HEK293 (cell line): ENCODE results near the gene PAIP1.

ENCODE experiments used
- BCL11B ChIP-seq: fragments of 450-650 bp; formaldehyde crosslinking; IDR thresholded peaks from 2 replicates; pipeline ENCODE4 v1.5.1; 2016; ENCODE audit warnings: low read depth, missing biosample characterization, missing genetic modification characterization
- HOXC10 ChIP-seq: sonication (generic); formaldehyde crosslinking; IDR thresholded peaks from 2 replicates; pipeline ENCODE4 v1.8.1; 2023; ENCODE audit warnings: mild to moderate bottlenecking, missing genetic modification reagents
- KLF10 ChIP-seq: fragments of 450-650 bp; IDR thresholded peaks from 2 replicates; pipeline ENCODE4 v1.5.1; 2018; ENCODE audit warnings: missing biosample characterization, mild to moderate bottlenecking, missing genetic modification characterization
- MZF1 ChIP-seq: fragments of 450-650 bp; formaldehyde crosslinking; IDR thresholded peaks from 2 replicates; pipeline ENCODE4 v1.5.1; 2017; ENCODE audit warnings: missing biosample characterization, missing genetic modification characterization, borderline replicate concordance
- PRDM10 ChIP-seq: fragments of 450-650 bp; formaldehyde crosslinking; IDR thresholded peaks from 2 replicates; pipeline ENCODE4 v1.5.1; 2016; ENCODE audit warnings: missing biosample characterization, missing genetic modification characterization
- PRDM2 ChIP-seq: fragments of 450-650 bp; formaldehyde crosslinking; IDR thresholded peaks from 2 replicates; pipeline ENCODE4 v1.5.1; 2016; ENCODE audit warnings: missing biosample characterization, missing genetic modification characterization, borderline replicate concordance
- PRDM6 ChIP-seq: fragments of 450-650 bp; formaldehyde crosslinking; IDR thresholded peaks from 2 replicates; pipeline ENCODE4 v1.5.1; 2017; ENCODE audit warnings: missing biosample characterization, missing genetic modification characterization
- TSHZ1 ChIP-seq: fragments of 450-650 bp; formaldehyde crosslinking; IDR thresholded peaks from 2 replicates; pipeline ENCODE4 v1.5.1; 2016; ENCODE audit warnings: missing biosample characterization, missing genetic modification characterization, borderline replicate concordance
- ZBTB1 ChIP-seq: fragments of 450-650 bp; formaldehyde crosslinking; IDR thresholded peaks from 2 replicates; pipeline ENCODE4 v1.5.1; 2016; ENCODE audit warnings: missing biosample characterization, missing genetic modification characterization
- ZFP3 ChIP-seq: fragments of 450-650 bp; formaldehyde crosslinking; IDR thresholded peaks from 2 replicates; pipeline ENCODE4 v1.5.1; 2016; ENCODE audit warnings: low read depth, missing biosample characterization, missing genetic modification characterization
- ZNF112 ChIP-seq: fragments of 450-650 bp; formaldehyde crosslinking; IDR thresholded peaks from 2 replicates; pipeline ENCODE4 v1.5.0; 2017; ENCODE audit warnings: missing biosample characterization, missing genetic modification characterization
- ZNF133 ChIP-seq: fragments of 450-650 bp; formaldehyde crosslinking; IDR thresholded peaks from 2 replicates; pipeline ENCODE4 v1.5.1; 2016; ENCODE audit warnings: missing biosample characterization, missing genetic modification characterization
- ZNF140 ChIP-seq: fragments of 450-650 bp; formaldehyde crosslinking; IDR thresholded peaks from 2 replicates; pipeline ENCODE4 v1.5.1; 2016; ENCODE audit warnings: missing biosample characterization, missing genetic modification characterization
- ZNF214 ChIP-seq: fragments of 450-650 bp; formaldehyde crosslinking; IDR thresholded peaks from 2 replicates; pipeline ENCODE4 v1.5.1; 2017; ENCODE audit warnings: missing biosample characterization, mild to moderate bottlenecking, missing genetic modification characterization, borderline replicate concordance
- ZNF280D ChIP-seq: fragments of 450-650 bp; formaldehyde crosslinking; IDR thresholded peaks from 2 replicates; pipeline ENCODE4 v1.5.1; 2016; ENCODE audit warnings: missing biosample characterization, missing genetic modification characterization
- ZNF335 ChIP-seq: fragments of 450-650 bp; formaldehyde crosslinking; conservative IDR thresholded peaks from 2 replicates; pipeline ENCODE4 v1.5.1; 2016; ENCODE audit warnings: missing biosample characterization, missing genetic modification characterization
- ZNF423 ChIP-seq: fragments of 450-650 bp; formaldehyde crosslinking; IDR thresholded peaks from 2 replicates; pipeline ENCODE4 v1.5.1; 2016; ENCODE audit warnings: missing biosample characterization, missing genetic modification characterization
- ZNF426 ChIP-seq: fragments of 450-650 bp; formaldehyde crosslinking; IDR thresholded peaks from 2 replicates; pipeline ENCODE4 v1.5.1; 2017; ENCODE audit warnings: missing biosample characterization, missing genetic modification characterization, mild to moderate bottlenecking, inconsistent platforms, moderate library complexity
- ZNF561 ChIP-seq: fragments of 450-650 bp; IDR thresholded peaks from 2 replicates; pipeline ENCODE4 v1.5.1; 2018; ENCODE audit warnings: missing biosample characterization, missing genetic modification characterization, borderline replicate concordance
- ZSCAN23 ChIP-seq: fragments of 450-650 bp; formaldehyde crosslinking; IDR thresholded peaks from 2 replicates; pipeline ENCODE4 v1.5.1; 2016; ENCODE audit warnings: missing biosample characterization, missing genetic modification characterization

PAIP1 gene

GRCh38 chr5:43514816-43515677, 41.8 kb downstream of the PAIP1 start, which contains the start of gene C5orf34 (continued):
- TF ChIP-seq PRDM10 (tag by site-specific recombination) (peak; percentile 63), MZF1 (tag by site-specific recombination) (0 out of 2 replicates have a peak, but pooled peaks have one; percentile 53), TSHZ1 (tag by site-specific recombination) (no peak), ZSCAN23 (tag by site-specific recombination) (no peak), ZFP3 (tag by site-specific recombination) (no peak), PRDM2 (no peak), ZNF140 (tag by site-specific recombination) (no peak), BCL11B (tag by site-specific recombination) (no peak), ZNF561 (peak; percentile 56), KLF10 (tag by site-specific recombination) (no peak), PRDM6 (tag by site-specific recombination) (no peak), ZNF423 (tag by site-specific recombination) (no peak), ZBTB1 (tag by site-specific recombination) (no peak), ZNF133 (no peak), ZNF335 (peak; percentile 89), HOXC10 (CRISPR knock-in tag) (no peak), ZNF214 (tag by site-specific recombination) (no peak), ZNF426 (no peak), ZNF112 (tag by site-specific recombination) (no peak), ZNF280D (tag by site-specific recombination) (no peak)
